Measurements from ENCODE around the gene SESN2.
"Not testable (repeated sequence)": the region's sequence is repeated elsewhere in the genome, so short reads cannot be mapped to it uniquely, and the experiment has no call there.

SESN2 gene

DNA sequence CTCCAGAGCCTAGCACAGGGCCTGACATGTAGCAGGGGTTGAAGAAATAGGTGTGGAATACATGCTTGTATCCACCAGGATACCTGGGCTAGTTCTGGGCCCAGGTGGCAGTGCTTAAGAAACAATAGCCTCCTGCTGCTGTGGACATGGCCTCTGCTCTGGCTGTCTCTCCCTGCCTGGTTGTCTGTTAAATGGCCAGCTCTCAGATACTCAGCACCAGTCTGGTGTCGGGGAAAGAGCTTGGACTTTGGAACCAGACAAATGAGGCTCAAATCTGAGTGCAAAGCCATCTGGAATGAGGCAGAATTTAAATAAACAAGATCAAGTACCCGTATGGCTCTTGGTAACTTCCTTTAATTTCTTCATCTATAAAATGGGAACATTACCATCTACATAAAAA is 31.5 kb downstream of the SESN2 start:
- DNase-seq = no peak

DNA sequence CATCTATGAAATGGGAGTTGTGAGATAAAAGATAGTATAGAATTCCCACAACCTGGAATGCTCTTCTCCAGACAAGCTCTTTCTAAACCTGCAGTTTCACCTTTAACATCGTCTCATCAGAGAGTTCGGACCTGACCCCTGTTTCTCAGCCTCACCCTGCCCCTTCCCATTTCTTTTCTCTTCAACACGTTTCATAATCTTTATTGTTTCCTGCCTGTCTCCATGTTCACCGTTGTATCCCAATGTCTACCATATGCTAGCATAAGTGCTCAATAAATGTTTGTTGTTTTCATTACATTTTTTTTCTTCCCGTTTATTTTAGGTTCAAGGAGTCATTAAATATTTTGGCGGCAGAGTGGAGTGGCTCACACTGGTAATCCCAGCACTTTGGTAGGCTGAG is 32.4 kb downstream of the SESN2 start:
- no peak for DNase-seq

- DNase-seq = no peak
Observed at GRCh38 chr1:28295936-28296335, 36.6 kb downstream of the SESN2 start.

GRCh38 chr1:28296401-28297261 is 37.3 kb downstream of the SESN2 start:
- DNase-seq = no peak

DNA sequence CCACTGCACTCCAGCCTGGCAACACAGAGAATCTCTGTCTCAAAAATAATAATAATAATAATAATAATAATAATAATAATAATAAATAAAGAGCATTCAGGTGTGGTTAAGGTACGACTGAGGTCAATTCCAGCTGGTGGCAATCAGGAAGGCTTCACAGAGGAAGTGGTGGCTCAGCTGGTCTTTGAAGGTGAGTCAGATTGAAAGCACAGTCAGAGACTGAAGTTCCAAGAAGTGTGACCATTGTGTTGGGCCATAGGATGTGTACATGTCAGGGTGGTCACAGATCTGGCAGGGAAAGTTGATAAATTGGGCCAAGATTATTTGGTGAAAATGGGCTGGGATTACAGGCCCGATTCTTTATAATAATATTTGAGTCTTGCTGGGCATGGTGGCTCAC is 38.5 kb downstream of the SESN2 start:
- DNase-seq = no peak

GRCh38 chr1:28298438-28298837 is 39.1 kb downstream of the SESN2 start:
- DNase-seq = no peak

- no peak for DNase-seq
Observed at GRCh38 chr1:28301368-28302174, 42.3 kb downstream of the SESN2 start.

DNA sequence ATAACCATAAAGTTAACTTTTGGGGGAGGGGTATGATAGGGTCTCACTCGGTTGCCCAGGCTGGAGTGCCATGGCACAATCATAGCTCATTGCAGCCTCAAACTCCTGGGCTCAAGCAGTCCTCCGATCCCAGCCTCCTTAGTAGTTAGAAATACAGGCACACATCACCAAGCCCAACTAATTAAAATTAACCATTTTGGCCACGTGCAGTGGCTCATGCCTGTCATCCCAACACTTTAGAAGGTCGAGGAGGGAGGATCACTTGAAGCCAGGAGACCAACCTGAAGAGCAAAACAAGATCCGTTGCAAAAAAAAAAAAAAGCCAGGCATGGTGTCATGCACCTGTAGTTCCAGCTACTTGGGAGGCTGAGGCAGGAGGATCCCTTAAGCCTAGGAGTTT is 42.9 kb downstream of the SESN2 start:
- no peak for DNase-seq

- DNase-seq = no peak
Observed at GRCh38 chr1:28306301-28306949, 47.1 kb downstream of the SESN2 start.

DNA sequence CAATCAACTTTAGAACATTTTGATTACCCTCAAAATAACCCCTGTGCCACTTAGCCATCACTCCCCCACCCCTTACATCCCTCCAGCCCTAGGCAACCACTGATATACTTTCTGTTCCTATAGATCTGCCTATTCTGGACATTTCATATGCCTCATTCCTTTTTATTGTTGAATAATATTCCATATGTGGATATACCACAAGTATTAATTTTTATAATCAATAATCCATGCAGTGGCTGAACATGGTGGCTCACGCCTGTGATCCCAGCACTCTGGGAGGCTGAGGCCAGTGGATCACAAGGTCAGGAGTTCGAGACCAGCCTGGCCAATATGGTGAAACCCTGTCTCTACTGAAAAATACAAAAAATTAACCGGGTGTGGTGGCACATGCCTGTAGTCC is 49.4 kb downstream of the SESN2 start:
- DNase-seq = no peak

DNA sequence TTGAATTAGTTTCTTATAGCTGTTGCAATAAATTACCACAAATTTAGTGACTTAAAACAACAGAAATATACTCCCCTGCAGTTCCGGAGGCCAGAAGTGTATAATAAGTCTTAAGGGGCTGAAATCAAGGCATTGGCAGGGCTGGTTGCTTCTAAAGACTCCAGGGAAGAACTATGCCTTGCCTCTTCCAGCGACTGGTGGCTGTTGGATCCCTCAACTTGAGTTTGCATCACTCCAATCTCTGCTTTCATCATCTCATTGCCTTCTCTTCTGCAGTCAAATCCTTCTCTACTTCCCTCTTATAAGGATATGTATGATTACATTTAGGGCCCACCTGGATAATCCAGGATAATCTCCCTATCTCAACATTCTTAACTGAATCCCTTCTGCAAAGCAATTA is 50.4 kb downstream of the SESN2 start:
- DNase-seq = no peak

- DNase-seq = no peak
Observed at GRCh38 chr1:28313702-28314546, 54.6 kb downstream of the SESN2 start.

GRCh38 chr1:28314547-28314941 is 55.2 kb downstream of the SESN2 start:
- DNase-seq = no peak

GRCh38 chr1:28317014-28317413 is 57.7 kb downstream of the SESN2 start:
- no peak for DNase-seq

DNA sequence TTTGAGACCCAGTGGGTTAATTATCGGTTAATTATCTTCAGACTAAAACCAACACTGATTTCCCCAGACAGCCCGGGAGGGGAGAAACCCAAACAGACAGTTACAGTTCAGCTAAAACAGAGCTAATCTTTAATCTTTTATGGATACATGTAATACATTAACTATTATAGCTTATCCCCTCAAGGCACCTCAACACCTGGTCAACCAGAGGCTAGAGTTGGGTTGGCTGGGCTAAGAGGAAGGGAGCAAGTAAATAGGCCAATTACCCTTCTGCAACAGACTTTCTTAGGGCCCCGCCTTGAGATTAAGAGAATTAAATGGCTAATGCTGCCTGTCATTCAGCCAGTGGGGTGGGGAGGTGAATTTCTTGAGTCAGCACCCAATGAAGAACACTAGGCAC is 62.9 kb downstream of the SESN2 start:
- DNase-seq = no peak

DNA sequence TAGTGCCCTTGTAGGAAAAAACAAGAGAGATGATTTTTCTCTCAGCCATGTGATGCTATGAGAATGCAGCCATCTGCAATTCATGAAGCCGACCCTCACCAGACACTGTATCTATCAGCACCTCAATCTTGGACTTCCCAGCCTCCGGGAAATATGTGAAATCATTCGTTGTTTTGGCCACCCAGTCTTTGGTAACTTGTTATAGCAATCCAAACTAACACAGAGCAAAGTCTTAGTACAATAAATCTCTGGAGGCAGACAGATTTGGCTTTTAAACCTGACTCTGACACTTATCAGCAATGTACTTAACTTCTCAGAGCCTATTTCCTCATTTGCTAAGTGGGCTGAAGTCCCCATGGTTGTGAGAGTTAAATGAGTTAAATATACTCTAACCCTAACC is 64.4 kb downstream of the SESN2 start:
- no peak for DNase-seq

GRCh38 chr1:28326515-28326914 is 67.2 kb downstream of the SESN2 start:
- no peak for DNase-seq

GRCh38 chr1:28326984-28327383 is 67.7 kb downstream of the SESN2 start:
- no peak for DNase-seq

DNA sequence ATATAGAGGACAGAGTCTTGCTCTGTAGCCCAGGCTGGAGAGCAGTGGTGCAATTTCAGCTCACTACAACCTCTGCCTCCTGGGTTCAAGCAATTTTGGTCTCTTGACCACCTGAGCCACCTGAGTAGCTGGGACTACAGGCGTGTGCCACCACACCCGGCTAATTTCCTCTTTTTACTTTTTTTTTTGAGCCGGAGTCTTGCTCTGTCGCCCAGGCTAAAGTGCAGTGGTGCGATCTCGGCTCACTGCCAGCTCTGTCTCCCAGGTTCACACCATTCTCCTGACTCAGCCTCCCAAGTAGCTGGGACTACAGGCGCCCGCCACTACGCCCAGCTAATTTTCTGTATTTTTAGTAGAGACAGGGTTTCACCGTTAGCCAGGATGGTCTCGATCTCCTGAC is 68.1 kb downstream of the SESN2 start:
- DNase-seq = not testable (repeated sequence)

DNA sequence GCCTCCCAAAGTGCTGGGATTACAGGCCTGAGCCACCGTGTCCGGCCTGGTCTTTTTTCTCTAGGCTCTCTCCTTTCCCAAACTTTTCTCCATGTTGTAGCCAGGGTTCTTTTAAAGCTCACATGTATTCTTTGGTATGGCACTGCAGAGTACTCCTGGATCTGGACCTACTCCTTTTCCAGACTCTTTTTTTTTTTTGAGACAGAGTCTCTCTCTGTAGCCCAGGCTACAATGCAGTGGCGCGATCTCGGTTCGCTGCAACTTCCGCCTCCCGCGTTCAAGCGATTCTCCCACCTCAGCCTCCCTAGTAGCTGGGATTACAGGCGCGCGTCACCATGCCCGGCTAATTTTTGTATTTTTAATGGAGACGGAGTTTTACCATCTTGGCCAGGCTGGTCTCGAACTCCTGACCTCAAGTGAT is 68.9 kb downstream of the SESN2 start:
- no peak for DNase-seq

DNA sequence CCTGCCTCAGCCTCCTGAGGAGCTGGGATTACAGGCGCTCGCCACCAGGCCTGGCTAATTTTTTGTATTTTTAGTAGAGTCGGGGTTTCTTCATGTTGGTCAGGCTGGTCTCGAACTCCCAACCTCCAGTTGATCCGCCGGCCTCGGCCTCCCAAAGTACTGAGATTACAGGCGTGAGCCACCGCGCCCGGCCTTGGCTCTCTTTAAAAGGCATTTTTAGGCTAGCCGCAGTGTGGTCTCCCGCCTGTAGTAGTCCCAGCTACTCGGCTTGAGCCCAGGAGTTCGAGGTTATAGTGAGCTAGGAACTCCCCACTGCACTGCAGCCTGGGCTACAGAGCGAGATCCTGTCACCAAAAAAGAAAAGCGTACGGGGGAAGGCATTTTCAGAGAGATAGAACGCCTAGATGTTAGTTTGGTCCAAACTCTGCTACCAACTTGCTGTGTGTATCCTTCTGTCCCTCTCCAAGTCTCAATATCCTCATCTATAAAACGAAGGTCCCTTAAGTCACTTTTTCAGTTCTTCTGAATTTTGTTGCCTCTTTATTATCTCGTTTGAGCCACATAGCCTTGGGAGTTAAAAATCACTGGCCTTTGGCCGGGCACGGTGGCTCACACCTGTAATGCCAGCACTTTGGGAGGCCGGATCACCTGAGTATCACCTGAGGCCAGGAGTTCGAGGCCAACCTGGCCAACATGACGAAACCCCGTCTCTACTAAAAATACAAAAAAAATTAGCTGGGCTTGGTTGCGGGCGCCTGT is 70.3 kb downstream of the SESN2 start:
- DNase-seq = peak; percentile 41

Data from stimulated activated naive CD4-positive, alpha-beta T cell treated with Interleukin-2 at 50 U/mL for 16 hours (primary cell).